ENCODE results near the gene LMOD1. TPM values are rescaled to one million over a fixed set of nuclear protein-coding genes. Genes with fewer than 3 reads are reported as not detected.

Gene LMOD1
- total and polyA plus RNA-seq, 2 of the 8 experiments (the other 6 are each of a cell fraction or from before 2014, with no cell fraction given): 0.77 to 1.4 TPM

DNA sequence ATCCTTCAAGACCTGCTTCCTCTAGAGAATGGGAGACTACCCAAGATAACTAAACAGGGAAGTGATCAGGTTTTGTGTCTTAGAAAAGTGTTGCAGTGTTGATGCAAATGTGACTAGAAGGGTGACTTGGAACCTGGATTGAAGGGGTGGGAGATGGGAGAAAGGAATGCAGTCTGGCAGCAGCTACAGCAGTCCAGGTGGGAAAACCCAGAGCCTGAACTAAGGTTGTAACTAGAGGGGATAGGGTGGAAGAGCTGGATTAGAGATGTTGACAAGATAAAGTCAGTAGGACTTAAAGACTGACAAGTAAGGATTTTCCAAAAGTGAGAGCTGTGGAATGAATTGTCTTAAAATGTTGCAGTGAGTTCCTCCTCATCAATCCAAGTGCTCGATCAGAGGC, 64.7 kb downstream of the LMOD1 start (continued):
- TF ChIP-seq, protein P1, sequence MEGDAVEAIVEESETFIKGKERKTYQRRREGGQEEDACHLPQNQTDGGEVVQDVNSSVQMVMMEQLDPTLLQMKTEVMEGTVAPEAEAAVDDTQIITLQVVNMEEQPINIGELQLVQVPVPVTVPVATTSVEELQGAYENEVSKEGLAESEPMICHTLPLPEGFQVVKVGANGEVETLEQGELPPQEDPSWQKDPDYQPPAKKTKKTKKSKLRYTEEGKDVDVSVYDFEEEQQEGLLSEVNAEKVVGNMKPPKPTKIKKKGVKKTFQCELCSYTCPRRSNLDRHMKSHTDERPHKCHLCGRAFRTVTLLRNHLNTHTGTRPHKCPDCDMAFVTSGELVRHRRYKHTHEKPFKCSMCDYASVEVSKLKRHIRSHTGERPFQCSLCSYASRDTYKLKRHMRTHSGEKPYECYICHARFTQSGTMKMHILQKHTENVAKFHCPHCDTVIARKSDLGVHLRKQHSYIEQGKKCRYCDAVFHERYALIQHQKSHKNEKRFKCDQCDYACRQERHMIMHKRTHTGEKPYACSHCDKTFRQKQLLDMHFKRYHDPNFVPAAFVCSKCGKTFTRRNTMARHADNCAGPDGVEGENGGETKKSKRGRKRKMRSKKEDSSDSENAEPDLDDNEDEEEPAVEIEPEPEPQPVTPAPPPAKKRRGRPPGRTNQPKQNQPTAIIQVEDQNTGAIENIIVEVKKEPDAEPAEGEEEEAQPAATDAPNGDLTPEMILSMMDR (IDR thresholded peaks at IDR 0.05; ENCODE audit: control extremely low read depth in 1 of 3, insufficient read depth in 1 of 3, low read depth in 1 of 3, low read length in 3 of 3): no peak
- TF ChIP-seq KDM4A (IDR thresholded peaks at IDR 0.05; ENCODE audit: low read depth, low read length, severe bottlenecking) (no peak), BACH1 (IDR thresholded peaks at IDR 0.05; ENCODE audit: low read length) (no peak), EGR1 (IDR thresholded peaks at IDR 0.05; ENCODE audit: borderline replicate concordance, low read depth, low read length) (no peak), TBP (IDR thresholded peaks at IDR 0.05; ENCODE audit: low read depth, low read length) (no peak), POLR2A (IDR thresholded peaks at IDR 0.05; ENCODE audit: control extremely low read depth in 1 of 2, low read depth in 2 of 2, low read length in 2 of 2) (no peak)
